Endothelial cell (in vitro differentiated cells): Measurements from ENCODE around the gene RBM8A. TPM values are rescaled to one million over a fixed set of nuclear protein-coding genes. Genes with fewer than 3 reads are reported as not detected.

ENCODE experiments used
- DNase-seq: peaks from one replicate; pipeline ENCODE4 v3.0.0; 2021; ENCODE audit warnings: low spot score
- H3K27ac Mint-ChIP-seq: one replicate; pipeline ENCODE4 v1.8.0; 2021; ENCODE audit warnings: mixed read lengths, inconsistent platforms; ENCODE audit not compliant: unreplicated experiment
- H3K27me3 Mint-ChIP-seq: one replicate; pipeline ENCODE4 v1.8.0; 2021; ENCODE audit warnings: mild to moderate bottlenecking, moderate library complexity, mixed read lengths, inconsistent platforms; ENCODE audit not compliant: unreplicated experiment
- H3K36me3 Mint-ChIP-seq: one replicate; pipeline ENCODE4 v1.8.0; 2021; ENCODE audit warnings: mild to moderate bottlenecking, low read depth, mixed read lengths, inconsistent platforms; ENCODE audit not compliant: unreplicated experiment
- H3K4me1 Mint-ChIP-seq: one replicate; pipeline ENCODE4 v1.8.0; 2021; ENCODE audit warnings: mild to moderate bottlenecking, mixed read lengths, inconsistent platforms; ENCODE audit not compliant: unreplicated experiment
- H3K4me3 Mint-ChIP-seq: one replicate; pipeline ENCODE4 v1.8.0; 2021; ENCODE audit warnings: mild to moderate bottlenecking, mixed read lengths, inconsistent platforms; ENCODE audit not compliant: unreplicated experiment
- H3K9me3 Mint-ChIP-seq: one replicate; pipeline ENCODE4 v1.8.0; 2021; ENCODE audit warnings: mixed read lengths, inconsistent platforms; ENCODE audit not compliant: unreplicated experiment
- CTCF ChIP-seq: fragments of 200-600 bp; sonication (generic); IDR thresholded peaks from one replicate; pipeline ENCODE4 v1.5.0; 2021; ENCODE audit warnings: antibody characterized with exemption; ENCODE audit not compliant: unreplicated experiment
- total RNA-seq: library from RNA; stranded (reverse); fragmentation: NEBNext Ultra II Directional; extraction: Animal tissue kit (Norgen Biotek cat#: 25700); gene quantifications from one replicate; pipeline ENCODE4 v1.2.1, GENCODE V29; 2021; ENCODE audit not compliant: unreplicated experiment

RBM8A gene
- total RNA-seq, 1 donor from 2014 or later: 213 TPM

DNA sequence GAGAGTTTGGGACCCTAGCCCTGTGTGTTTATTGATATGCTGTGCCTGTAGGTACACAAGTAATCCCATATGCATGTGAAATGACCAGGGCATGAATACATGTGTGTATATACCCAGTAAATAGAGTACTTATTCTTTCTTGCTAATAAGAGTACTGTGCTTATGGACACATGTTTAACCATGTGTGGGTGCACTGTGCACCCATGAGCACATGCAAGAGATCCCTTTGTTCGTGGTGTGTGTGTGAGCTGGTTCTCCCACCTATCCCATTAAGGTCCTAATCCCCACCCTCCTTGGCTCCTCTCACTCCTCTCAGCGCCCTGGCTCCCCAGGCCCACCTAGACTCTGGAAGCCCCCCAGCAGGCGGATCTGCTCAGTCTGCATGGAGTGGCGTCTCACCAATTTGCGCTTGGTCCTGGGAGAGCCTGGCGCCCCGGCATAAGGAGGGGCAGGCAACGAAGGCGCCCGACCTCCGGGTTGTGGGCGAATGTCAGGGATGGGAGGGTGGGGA is 32.7 kb upstream of the RBM8A start:
- Mint-ChIP-seq H3K27me3 (peaks cover 31% of the 10 kb centered on the region), H3K9me3 (no peaks in the 10 kb centered on the region), H3K4me1 (peaks cover 65% of the 10 kb centered on the region), H3K4me3 (peak overlapping the region; percentile 70), H3K27ac (no peak overlapping the region), H3K36me3 (peaks cover 4% of the 10 kb centered on the region)
- no peak for TF ChIP-seq CTCF
- no peak for DNase-seq

DNA sequence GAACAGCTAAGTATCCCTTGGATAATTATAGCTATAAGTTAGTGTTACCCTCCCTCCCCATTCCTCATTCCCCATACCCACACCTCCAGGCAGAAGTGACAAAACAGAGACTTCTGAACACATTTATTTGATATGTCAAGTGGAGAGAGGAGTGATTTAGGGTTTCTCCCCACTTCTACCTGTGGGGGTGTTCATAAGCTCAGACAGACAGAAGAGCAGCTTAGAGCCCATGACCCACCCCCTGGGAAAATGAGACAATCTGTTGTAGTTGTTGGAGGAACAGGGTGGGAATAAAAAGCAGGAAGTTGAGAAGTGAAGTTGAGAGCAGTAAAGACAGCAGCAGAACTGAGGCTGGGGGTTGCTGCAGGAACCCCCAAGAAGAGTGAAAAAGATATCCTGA is 32.0 kb upstream of the RBM8A start:
- no peak for DNase-seq
- H3K36me3 Mint-ChIP-seq: peaks cover 4% of the 10 kb centered on the region
- peaks cover 71% of the 10 kb centered on the region for H3K4me1 Mint-ChIP-seq
- TF ChIP-seq CTCF: no peak
- H3K27ac Mint-ChIP-seq: peak overlapping the region; percentile 39
- H3K4me3 Mint-ChIP-seq: peak overlapping the region; percentile 70
- H3K9me3 Mint-ChIP-seq: no peaks in the 10 kb centered on the region
- peaks cover 31% of the 10 kb centered on the region for H3K27me3 Mint-ChIP-seq

DNA sequence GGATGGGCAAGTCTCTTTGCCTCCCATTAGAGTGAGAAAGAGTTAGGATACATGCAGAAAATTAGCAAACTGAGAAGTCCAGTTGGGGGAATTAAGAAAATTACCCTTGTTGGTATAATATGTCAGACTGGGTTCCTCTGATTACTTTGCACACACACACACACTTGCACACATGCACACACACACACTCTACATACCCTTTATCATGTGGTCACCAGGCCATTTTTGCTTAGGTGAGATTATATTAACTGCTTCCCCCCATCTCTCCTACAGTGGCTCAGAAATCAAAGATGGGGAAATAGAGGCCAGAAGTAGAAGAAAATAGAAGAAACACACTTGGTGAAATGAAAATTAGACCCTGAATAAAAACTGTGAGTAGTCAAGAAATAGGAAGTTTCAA is 31.4 kb upstream of the RBM8A start:
- Mint-ChIP-seq H3K27me3 (peaks cover 31% of the 10 kb centered on the region), H3K27ac (peak overlapping the region; percentile 27), H3K9me3 (no peaks in the 10 kb centered on the region), H3K4me3 (peak overlapping the region; percentile 70), H3K36me3 (peaks cover 4% of the 10 kb centered on the region), H3K4me1 (peaks cover 69% of the 10 kb centered on the region)
- no peak for TF ChIP-seq CTCF
- DNase-seq: no peak

GRCh38 chr1:145957443-145958319 is 30.4 kb upstream of the RBM8A start, which contains the start of gene LIX1L:
Gene LIX1L, minus strand, starts transcription at chr1:145958017. Its CDS starts 90 bp downstream, at chr1:145957927.
- H3K4me3 Mint-ChIP-seq: peak within 1 kb of the TSS; percentile 96
- TF ChIP-seq CTCF: no peak
- peaks cover 64% of the 10 kb centered on the region for H3K4me1 Mint-ChIP-seq
- H3K9me3 Mint-ChIP-seq: no peaks in the 10 kb centered on the region
- H3K36me3 Mint-ChIP-seq: peaks cover 2% of the 10 kb centered on the region
- peaks cover 28% of the 10 kb centered on the region for H3K27me3 Mint-ChIP-seq
- peak within 1 kb of the TSS; percentile 92 for H3K27ac Mint-ChIP-seq
- DNase-seq: peak; percentile 90

GRCh38 chr1:145956781-145957442 is 29.6 kb upstream of the RBM8A start:
- TF ChIP-seq CTCF: no peak
- Mint-ChIP-seq H3K4me1 (peaks cover 59% of the 10 kb centered on the region), H3K27me3 (peaks cover 23% of the 10 kb centered on the region), H3K36me3 (peaks cover 4% of the 10 kb centered on the region), H3K9me3 (no peaks in the 10 kb centered on the region), H3K4me3 (peak overlapping the region; percentile 96), H3K27ac (peak overlapping the region; percentile 92)
- DNase-seq: no peak
